SIG-M5 (cell line): ENCODE results near the gene LRRC25.

Source experiments
- DNase-seq: peaks from one replicate; lab custom pipeline; 2025; lab: John Stamatoyannopoulos, UW

Gene LRRC25

DNA sequence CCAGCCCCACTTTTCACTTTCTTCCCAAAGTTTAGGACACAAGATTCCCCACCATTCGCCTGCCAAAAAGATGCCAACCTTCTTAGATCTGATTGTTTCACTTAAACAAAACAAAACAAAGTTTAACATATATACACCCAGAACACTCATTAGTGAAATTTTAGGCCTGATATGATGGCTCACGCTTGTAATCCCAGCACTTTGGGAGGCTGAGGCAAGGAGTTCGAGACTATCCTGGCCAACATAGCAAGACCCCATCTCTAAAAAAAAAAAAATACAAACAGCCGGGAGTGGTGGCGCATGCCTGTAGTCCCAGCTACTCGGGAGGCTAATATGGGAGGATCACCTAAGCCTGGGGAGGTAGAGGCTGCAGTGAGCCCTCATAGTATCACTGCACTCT, 52.1 kb downstream of the LRRC25 start:
- no peak for DNase-seq

DNA sequence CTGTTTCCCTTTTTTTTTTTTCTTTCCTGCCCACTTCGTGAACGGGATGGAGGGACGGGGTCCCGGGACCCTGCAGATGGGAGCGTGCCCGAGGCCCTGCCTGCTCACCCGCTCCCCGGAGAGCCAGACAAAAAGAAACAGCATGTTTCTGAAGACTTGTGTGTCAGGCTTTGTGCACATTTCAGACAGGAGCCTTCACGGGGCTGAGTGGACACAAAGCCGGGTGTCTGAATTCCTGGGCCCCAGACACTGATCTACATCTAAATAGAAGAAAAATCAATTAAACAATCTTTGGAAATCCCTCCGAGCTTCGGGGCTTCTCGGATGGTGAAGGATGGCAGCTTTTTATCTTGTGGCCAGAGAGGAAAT, 52.9 kb downstream of the LRRC25 start:
- DNase-seq: no peak

DNA sequence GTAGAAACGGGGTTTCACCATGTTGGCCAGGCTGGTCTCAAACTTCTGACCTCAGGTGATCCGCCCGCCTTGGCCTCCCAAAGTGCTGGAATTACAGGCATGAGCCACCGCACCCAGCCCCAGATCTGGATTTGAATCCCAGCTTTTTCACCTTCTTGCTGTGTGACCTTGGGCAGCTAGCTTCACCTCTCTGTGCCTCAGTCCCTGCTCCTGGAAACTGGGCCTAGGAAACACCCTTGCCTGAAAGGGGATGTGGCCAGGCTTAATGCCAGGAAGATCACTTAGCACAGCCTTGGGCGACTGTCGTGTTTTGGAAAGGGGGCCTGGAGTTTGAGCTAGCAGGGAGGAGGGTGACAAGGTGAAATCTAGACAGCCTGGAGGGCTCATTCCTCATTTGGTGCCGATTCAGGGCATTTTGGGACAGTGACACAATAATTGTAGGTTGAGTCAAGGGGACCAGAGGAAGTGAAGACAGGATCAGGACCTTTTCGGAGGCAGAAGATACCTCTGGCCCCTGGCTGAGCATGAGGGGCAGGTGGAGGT, 55.3 kb downstream of the LRRC25 start:
- DNase-seq: no peak
